Loucy (cell line): ENCODE data around the gene COMMD10.

Experiments
- EZH2phosphoT487 ChIP-seq: fragments of 200-600 bp; IDR thresholded peaks from 2 replicates; pipeline ENCODE4 v1.6.1; 2018; ENCODE audit warnings: antibody characterized with exemption, mild to moderate bottlenecking, moderate library complexity, borderline replicate concordance
- TF ChIP-seq, protein P1 (sequence below): fragments of 200-600 bp; sonication (generic); conservative IDR thresholded peaks from 2 replicates; pipeline ENCODE4 v1.5.1; 2014; ENCODE audit warnings: mild to moderate bottlenecking, antibody characterized with exemption, low read length

DNA sequence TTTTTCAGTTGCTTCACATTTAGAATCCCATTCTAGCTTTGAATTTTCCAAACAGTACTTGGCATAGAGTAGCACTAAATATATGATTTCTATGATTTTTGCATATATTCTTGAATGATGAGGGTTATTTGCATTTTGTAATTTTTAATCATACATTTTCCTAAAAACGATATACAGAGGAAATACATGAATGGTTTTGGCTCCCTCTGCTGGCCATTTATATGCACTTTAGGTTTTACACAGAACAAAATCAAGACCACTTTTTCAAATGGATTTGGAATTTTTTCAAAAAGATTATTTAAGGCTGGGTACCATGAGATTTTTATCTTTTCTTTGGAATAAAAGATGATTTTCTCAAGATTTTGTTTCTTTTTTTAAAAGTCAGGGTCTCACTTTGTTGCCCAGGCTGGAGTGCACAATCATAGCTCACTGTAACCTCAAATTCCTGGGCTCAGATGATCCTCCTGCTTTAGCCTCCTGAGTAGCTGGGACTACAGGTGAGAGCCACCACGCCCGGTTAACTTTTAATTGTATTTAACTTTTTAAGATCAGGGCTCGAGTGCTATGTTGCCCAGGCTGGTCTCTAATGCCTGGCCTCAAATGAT, 16.7 kb upstream of the COMMD10 start:
- TF ChIP-seq, protein P1, sequence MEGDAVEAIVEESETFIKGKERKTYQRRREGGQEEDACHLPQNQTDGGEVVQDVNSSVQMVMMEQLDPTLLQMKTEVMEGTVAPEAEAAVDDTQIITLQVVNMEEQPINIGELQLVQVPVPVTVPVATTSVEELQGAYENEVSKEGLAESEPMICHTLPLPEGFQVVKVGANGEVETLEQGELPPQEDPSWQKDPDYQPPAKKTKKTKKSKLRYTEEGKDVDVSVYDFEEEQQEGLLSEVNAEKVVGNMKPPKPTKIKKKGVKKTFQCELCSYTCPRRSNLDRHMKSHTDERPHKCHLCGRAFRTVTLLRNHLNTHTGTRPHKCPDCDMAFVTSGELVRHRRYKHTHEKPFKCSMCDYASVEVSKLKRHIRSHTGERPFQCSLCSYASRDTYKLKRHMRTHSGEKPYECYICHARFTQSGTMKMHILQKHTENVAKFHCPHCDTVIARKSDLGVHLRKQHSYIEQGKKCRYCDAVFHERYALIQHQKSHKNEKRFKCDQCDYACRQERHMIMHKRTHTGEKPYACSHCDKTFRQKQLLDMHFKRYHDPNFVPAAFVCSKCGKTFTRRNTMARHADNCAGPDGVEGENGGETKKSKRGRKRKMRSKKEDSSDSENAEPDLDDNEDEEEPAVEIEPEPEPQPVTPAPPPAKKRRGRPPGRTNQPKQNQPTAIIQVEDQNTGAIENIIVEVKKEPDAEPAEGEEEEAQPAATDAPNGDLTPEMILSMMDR, result peak; percentile 74
- TF ChIP-seq EZH2phosphoT487, result no peak
